ENCODE measurements around the gene TRAF3IP1.

Gene TRAF3IP1

GRCh38 chr2:238406998-238407285 lies 86.6 kb downstream of the TRAF3IP1 start:
- ATAC-seq, result no peak; the same call in 2 of the 3 replicates
- TF ChIP-seq BACH2 (CRISPR knock-in tag; IDR thresholded peaks at IDR 0.05; ENCODE audit: borderline replicate concordance) (no peak), OSR1 (CRISPR knock-in tag; IDR thresholded peaks at IDR 0.05) (no peak), ARNTL (CRISPR knock-in tag; IDR thresholded peaks at IDR 0.05; ENCODE audit: borderline replicate concordance, low read depth) (no peak), ZFP3 (CRISPR knock-in tag; IDR thresholded peaks at IDR 0.05) (no peak), ZC3H10 (CRISPR knock-in tag; IDR thresholded peaks at IDR 0.05) (no peak), SNAI2 (CRISPR knock-in tag; IDR thresholded peaks at IDR 0.05) (no peak), POU6F1 (CRISPR knock-in tag; IDR thresholded peaks at IDR 0.05; ENCODE audit: borderline replicate concordance, low read depth) (no peak), ZNF70 (CRISPR knock-in tag; IDR thresholded peaks at IDR 0.05) (no peak), ZNF565 (CRISPR knock-in tag; conservative IDR thresholded peaks at IDR 0.05; ENCODE audit: low read depth) (no peak), CSDC2 (CRISPR knock-in tag; IDR thresholded peaks at IDR 0.05) (no peak), CSRNP3 (CRISPR knock-in tag; IDR thresholded peaks at IDR 0.05) (no peak), CREB5 (CRISPR knock-in tag; IDR thresholded peaks at IDR 0.05; ENCODE audit: low read depth) (no peak), ZNF8 (CRISPR knock-in tag; IDR thresholded peaks at IDR 0.05) (no peak), PPARA (CRISPR knock-in tag; IDR thresholded peaks at IDR 0.05; ENCODE audit: borderline replicate concordance) (no peak), TSHZ2 (CRISPR knock-in tag; IDR thresholded peaks at IDR 0.05) (no peak), ISL1 (CRISPR knock-in tag; IDR thresholded peaks at IDR 0.05) (no peak), TCF4 (CRISPR knock-in tag; IDR thresholded peaks at IDR 0.05; ENCODE audit: borderline replicate concordance) (no peak), RARB (CRISPR knock-in tag; IDR thresholded peaks at IDR 0.05) (no peak), PATZ1 (CRISPR knock-in tag; IDR thresholded peaks at IDR 0.05; ENCODE audit: borderline replicate concordance) (no peak), TOX (CRISPR knock-in tag; IDR thresholded peaks at IDR 0.05; ENCODE audit: borderline replicate concordance) (no peak)

GRCh38 chr2:238407566-238407965 lies 87.2 kb downstream of the TRAF3IP1 start:
- no peak for ATAC-seq
- TF ChIP-seq ZFP30 (CRISPR knock-in tag; IDR thresholded peaks at IDR 0.05) (no peak), TOX (CRISPR knock-in tag; IDR thresholded peaks at IDR 0.05; ENCODE audit: borderline replicate concordance) (no peak), PPARA (CRISPR knock-in tag; IDR thresholded peaks at IDR 0.05; ENCODE audit: borderline replicate concordance) (no peak), RARB (CRISPR knock-in tag; IDR thresholded peaks at IDR 0.05) (no peak), SNAI2 (CRISPR knock-in tag; IDR thresholded peaks at IDR 0.05) (no peak), TCF4 (CRISPR knock-in tag; IDR thresholded peaks at IDR 0.05; ENCODE audit: borderline replicate concordance) (no peak), CREB5 (CRISPR knock-in tag; IDR thresholded peaks at IDR 0.05; ENCODE audit: low read depth) (no peak), ESRRG (CRISPR knock-in tag; IDR thresholded peaks at IDR 0.05) (no peak), TSHZ2 (CRISPR knock-in tag; IDR thresholded peaks at IDR 0.05) (no peak), ISL1 (CRISPR knock-in tag; IDR thresholded peaks at IDR 0.05) (no peak), CSDC2 (CRISPR knock-in tag; IDR thresholded peaks at IDR 0.05) (no peak), ARNTL (CRISPR knock-in tag; IDR thresholded peaks at IDR 0.05; ENCODE audit: borderline replicate concordance, low read depth) (no peak), PATZ1 (CRISPR knock-in tag; IDR thresholded peaks at IDR 0.05; ENCODE audit: borderline replicate concordance) (no peak), ZFP3 (CRISPR knock-in tag; IDR thresholded peaks at IDR 0.05) (no peak), ZC3H10 (CRISPR knock-in tag; IDR thresholded peaks at IDR 0.05) (no peak), BACH2 (CRISPR knock-in tag; IDR thresholded peaks at IDR 0.05; ENCODE audit: borderline replicate concordance) (no peak)
